ENCODE results near the gene PROCR.
"Not testable (repeated sequence)": the region's sequence is repeated elsewhere in the genome, so short reads cannot be mapped to it uniquely, and the experiment has no call there.

The PROCR gene

DNA sequence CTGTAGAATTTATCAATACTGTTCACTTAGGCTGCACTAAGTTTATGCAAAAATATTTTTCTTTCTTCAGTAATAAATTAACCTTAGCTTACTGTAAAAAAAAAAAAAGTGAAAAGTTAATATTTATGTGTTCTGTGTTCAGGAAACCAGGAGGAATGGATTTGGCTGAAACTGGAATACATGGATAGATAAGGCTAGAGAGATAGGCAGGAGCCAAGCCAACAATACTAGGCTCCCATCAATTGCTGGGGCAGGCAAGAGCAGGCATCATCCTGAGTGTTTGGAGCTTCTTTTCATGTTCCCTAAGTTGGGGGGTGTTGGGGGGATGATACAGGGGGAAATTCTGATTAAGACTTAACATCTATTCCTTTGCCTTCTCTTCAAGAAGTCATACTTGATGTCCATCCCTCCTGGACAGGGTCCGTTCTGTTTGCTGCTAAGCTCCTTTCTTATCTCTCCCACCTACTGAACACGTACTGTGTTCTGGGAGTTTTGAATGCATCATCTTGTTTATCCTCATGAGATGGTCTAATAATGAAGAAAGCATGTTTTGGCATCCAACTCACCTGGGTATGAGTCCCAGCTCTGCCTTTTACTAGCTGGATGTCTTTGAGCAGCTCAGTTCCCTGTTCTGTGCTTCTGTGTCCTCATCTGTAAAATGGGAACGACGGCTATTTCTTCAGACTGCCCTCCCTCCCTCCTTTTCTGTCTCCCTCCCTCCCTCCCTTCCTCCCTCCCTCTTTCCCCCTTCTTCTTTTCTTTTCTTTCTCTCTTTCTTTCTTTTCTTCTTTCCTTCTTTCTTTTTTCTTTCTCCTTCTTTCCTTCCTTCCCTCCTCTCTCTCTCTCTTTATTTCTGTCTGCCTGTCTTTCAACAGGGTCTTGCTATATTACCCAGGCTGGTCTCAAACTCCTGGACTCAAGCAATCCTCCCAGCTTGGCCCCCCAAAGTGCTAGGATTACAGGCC, 6.4 kb upstream of the PROCR start:
- no peak for DNase-seq (ENCODE audit: low read depth)
- TF ChIP-seq, protein P1, sequence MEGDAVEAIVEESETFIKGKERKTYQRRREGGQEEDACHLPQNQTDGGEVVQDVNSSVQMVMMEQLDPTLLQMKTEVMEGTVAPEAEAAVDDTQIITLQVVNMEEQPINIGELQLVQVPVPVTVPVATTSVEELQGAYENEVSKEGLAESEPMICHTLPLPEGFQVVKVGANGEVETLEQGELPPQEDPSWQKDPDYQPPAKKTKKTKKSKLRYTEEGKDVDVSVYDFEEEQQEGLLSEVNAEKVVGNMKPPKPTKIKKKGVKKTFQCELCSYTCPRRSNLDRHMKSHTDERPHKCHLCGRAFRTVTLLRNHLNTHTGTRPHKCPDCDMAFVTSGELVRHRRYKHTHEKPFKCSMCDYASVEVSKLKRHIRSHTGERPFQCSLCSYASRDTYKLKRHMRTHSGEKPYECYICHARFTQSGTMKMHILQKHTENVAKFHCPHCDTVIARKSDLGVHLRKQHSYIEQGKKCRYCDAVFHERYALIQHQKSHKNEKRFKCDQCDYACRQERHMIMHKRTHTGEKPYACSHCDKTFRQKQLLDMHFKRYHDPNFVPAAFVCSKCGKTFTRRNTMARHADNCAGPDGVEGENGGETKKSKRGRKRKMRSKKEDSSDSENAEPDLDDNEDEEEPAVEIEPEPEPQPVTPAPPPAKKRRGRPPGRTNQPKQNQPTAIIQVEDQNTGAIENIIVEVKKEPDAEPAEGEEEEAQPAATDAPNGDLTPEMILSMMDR (IDR thresholded peaks at IDR 0.05; ENCODE audit: low read depth, low read length, missing control alignments), result no peak
- no peak overlapping the region for H3K4me3 ChIP-seq (ENCODE audit: low read depth, low read length)

DNA sequence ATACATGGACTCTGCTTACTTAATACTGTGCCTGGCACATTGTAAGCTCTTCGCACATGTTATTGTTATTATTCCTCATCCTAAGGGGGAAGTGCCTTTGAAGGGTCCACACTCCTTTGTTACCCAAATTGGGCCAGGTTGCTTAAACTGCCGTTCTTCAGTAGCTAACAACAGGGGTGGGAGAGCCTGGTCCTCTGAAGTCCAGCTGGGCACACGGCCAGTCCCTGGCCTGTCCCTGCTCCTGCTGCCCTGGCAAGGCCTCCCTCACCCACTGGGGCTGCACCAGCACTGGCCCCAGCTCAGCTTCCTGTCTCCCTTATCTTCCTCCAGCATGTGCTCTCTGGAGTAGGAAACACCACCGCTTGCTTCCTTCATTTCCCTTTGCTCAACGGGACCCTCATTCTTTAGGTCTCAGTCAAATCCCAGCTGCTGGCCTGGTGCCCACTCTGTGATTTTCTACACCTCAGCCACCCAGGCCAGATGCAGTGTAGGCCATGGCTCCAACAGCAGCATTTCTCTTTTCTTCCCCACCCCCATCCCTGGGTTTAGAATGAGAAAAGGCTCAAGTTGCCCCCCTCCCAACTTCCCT, 5.5 kb upstream of the PROCR start:
- DNase-seq (ENCODE audit: low read depth), result no peak
- TF ChIP-seq, protein P1 (IDR thresholded peaks at IDR 0.05; ENCODE audit: low read depth, low read length, missing control alignments), result no peak
- H3K4me3 ChIP-seq (ENCODE audit: low read depth, low read length), result no peak overlapping the region

DNA sequence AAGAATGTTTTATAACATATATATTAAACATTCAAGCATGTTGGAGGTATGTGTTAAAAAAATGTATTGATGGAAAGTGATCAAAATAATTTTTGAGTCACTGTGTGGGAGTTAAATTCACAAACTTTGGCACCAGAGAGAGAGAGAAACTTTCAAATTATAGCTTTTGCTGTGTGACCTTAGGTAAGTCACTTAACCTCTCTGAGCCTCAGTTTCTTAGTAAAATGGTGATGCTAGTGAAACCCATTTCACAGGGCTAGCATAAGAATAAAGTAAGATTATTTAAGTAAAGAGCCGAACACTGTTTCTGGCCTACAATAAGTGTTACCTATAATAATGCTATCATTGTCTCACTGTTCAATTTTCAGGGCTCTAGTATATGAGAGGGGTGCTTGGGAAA, 4.1 kb upstream of the PROCR start:
- no peak overlapping the region for H3K4me3 ChIP-seq (ENCODE audit: low read depth, low read length)
- TF ChIP-seq, protein P1 (IDR thresholded peaks at IDR 0.05; ENCODE audit: low read depth, low read length, missing control alignments), result no peak
- no peak for DNase-seq (ENCODE audit: low read depth)

DNA sequence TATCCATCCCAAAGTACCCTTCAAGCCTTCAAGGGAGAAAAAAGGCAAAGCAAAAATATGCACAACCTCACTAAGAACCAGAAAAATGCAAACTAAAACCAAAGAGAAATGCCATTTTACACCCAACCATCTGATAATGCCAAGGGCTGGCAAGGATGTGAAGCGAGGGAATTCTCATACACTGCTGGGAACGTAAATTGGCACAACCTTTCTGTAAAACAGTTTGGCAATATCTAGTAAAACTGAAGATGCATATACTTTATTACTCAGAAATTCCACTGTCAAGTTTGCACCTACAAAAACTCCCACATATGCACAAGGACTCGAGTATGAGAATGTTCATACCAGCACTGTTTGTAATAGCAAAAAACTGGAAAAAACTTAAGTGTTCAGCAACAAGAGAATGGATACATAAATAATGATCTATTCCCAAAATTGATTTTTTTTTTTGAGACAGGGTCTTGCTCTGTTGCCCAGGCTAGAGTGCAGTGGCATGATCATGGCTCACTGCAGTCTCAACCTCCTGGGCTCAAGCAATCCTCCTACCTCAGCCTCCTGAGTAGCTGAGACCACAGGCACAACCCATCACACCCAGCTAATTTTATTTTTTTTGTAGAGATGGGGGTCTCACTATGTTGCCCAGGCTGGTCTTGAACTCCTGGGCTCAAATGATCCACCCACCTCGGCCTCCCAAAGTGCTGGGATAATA, 3.0 kb upstream of the PROCR start:
- H3K4me3 ChIP-seq (ENCODE audit: low read depth, low read length); DNase-seq (ENCODE audit: low read depth): not testable (repeated sequence)

DNA sequence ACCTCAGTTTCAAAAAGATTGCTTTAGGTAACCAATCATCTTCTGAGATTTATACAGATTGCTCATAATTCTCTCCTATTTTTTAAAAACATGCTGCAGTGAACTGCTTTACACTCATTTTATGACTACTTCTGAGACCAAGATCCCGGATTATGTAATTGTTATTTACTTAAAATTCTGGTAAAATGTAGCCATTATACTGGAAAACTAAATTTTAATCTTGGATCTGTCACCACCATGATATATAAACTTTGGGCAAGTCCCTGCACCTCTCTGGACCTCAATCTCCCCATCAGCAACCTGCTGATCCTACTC, 477 bp upstream of the PROCR start:
- H3K4me3 ChIP-seq (ENCODE audit: low read depth, low read length), result no peak overlapping the region
- no peak for DNase-seq (ENCODE audit: low read depth)
- TF ChIP-seq, protein P1 (IDR thresholded peaks at IDR 0.05; ENCODE audit: low read depth, low read length, missing control alignments), result no peak

DNA sequence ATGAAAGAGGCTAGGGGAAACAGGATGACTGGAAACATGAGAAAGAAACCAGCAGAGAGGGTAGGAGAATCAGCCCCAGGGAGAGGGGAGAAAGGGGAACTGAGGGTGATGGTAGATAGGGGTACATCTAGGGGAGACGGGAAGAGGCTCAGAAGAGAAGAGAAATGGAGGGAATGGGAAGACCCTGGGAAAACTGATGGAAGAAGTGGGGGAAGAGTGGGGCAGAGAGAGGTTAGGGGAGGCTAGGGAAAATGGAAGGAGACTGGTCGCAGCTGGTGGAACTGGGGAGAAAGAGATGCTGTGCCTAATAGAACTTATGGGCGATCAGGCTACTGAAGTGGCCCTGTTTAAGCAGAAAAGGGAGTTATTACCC, 548 bp downstream of the PROCR start:
- TF ChIP-seq, protein P1 (IDR thresholded peaks at IDR 0.05; ENCODE audit: low read depth, low read length, missing control alignments), result no peak
- no peak overlapping the region for H3K4me3 ChIP-seq (ENCODE audit: low read depth, low read length)
- DNase-seq (ENCODE audit: low read depth), result no peak

DNA sequence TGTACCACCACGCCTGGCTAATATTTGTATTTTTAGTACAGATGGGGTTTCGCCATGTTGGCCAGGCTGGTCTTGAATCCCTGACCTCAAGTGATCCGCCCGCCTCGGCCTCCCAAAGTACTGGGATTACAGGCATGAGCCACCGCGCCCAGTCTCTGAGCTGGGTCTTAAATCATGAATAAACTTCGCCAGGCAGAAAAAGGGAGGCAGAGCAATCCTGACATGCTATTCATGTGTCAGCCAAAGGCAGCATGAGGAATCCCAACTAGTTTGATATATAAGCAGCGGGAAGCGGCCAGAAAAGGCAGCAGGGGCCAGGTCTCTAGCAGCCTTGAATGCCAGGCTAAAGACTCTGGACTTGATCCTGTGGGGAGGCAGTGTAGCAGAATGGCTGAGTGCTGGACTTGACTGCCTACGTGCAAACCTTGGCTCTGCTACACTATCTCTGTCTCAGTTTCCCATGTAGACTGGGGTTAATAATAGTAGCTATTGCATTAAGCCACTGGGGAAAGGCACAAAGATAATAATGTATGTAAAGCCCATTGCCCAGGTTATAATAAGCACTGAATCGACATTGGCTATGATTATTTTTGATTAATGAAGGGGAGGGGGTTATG, 1.8 kb downstream of the PROCR start:
- H3K4me3 ChIP-seq (ENCODE audit: low read depth, low read length), result no peak overlapping the region
- TF ChIP-seq, protein P1 (IDR thresholded peaks at IDR 0.05; ENCODE audit: low read depth, low read length, missing control alignments), result no peak
- no peak for DNase-seq (ENCODE audit: low read depth)

All from GM12864 (cell line).